ENCODE results near the gene LMOD3.

- TF ChIP-seq EZH2 (IDR thresholded peaks at IDR 0.05) (no peak), POLR2AphosphoS5 (IDR thresholded peaks at IDR 0.05; ENCODE audit: borderline replicate concordance, low read depth, low read length) (no peak), FOXP2 (optimal IDR thresholded peaks at IDR 0.05; ENCODE audit: control extremely low read depth, extremely low read length, insufficient read depth) (no peak)
Observed at GRCh38 chr3:69108811-69109210, 13.6 kb downstream of the LMOD3 start.

Measured in SK-N-MC (cell line).